Natural killer cell (primary cell): ENCODE data around the gene DMC1. TPM values are rescaled to one million over a fixed set of nuclear protein-coding genes. Genes with fewer than 3 reads are reported as not detected.

Source experiments
- ATAC-seq, 3 donors: fragments of 150-1000 bp in 2 of 3; fragments of 200-7000 bp in 1 of 3; cut with Tn5 transposase; 1 replicate in 1 of 3; 2 replicates in 2 of 3; pipeline ENCODE4 v1.10.0; 2021; ENCODE audit warnings: mild to moderate bottlenecking in 2 of 3, moderate library complexity in 2 of 3
- DNase-seq, 2 donors: peaks; one replicate each; pipeline versions ENCODE4 v3.0.0 to v3.0.0-alpha.2; 2013 to 2021; ENCODE audit warnings: mixed read lengths in 1 of 2
- H3K27ac ChIP-seq: one replicate; pipeline ENCODE4 v1.5.1; 2013; ENCODE audit warnings: mild to moderate bottlenecking, low read length
- H3K27me3 ChIP-seq: one replicate; pipeline ENCODE4 v1.6.1; 2013; ENCODE audit warnings: low read length; ENCODE audit not compliant: control insufficient read depth, insufficient read depth
- H3K36me3 ChIP-seq: one replicate; pipeline ENCODE4 v1.6.1; 2013; ENCODE audit warnings: low read length; ENCODE audit not compliant: control insufficient read depth, insufficient read depth
- H3K4me1 ChIP-seq: one replicate; pipeline ENCODE4 v1.6.1; 2013; ENCODE audit warnings: low read length; ENCODE audit not compliant: control insufficient read depth, insufficient read depth
- H3K4me3 ChIP-seq: one replicate; pipeline ENCODE4 v1.5.1; 2013; ENCODE audit warnings: low read length
- H3K9me3 ChIP-seq: one replicate; pipeline ENCODE4 v1.6.1; 2013; ENCODE audit warnings: low read length; ENCODE audit not compliant: control insufficient read depth, insufficient read depth
- H3K27ac Mint-ChIP-seq, 2 donors: one replicate each; pipeline ENCODE4 v1.8.0; 2022; ENCODE audit warnings: mild to moderate bottlenecking in 2 of 2, mixed read lengths in 2 of 2, moderate library complexity in 1 of 2
- H3K27me3 Mint-ChIP-seq, 2 donors: one replicate each; pipeline ENCODE4 v1.8.0; 2022; ENCODE audit warnings: low read depth in 2 of 2, mixed read lengths in 2 of 2
- H3K36me3 Mint-ChIP-seq: one replicate; pipeline ENCODE4 v1.8.0; 2022; ENCODE audit warnings: mixed read lengths
- H3K4me1 Mint-ChIP-seq, 2 donors: one replicate each; pipeline ENCODE4 v1.8.0; 2022; ENCODE audit warnings: mixed read lengths in 2 of 2
- H3K4me3 Mint-ChIP-seq: one replicate; pipeline ENCODE4 v1.8.0; 2022; ENCODE audit warnings: mild to moderate bottlenecking, moderate library complexity, mixed read lengths
- H3K9me3 Mint-ChIP-seq, 2 donors: one replicate each; pipeline ENCODE4 v1.8.0; 2022; ENCODE audit warnings: mixed read lengths in 2 of 2
- WGBS: methylation state at CpG from one replicate; pipeline ENCODE4 v1.1.7; 2013; ENCODE audit warnings: missing lambda C conversion rate; ENCODE audit not compliant: insufficient coverage; 5-methylcytosine and 5-hydroxymethylcytosine counted together
- intact Hi-C: fragments of 100-400 bp; cut with micrococcal nuclease; formaldehyde crosslinking; loops from one replicate; pipeline ENCODE4 v1.14.2; 2022
- total RNA-seq, 4 donors: library from RNA; stranded (reverse); fragments of 120-200 nt in 1 of 4; gene quantifications; one replicate each; pipeline versions ENCODE4 v1.2.3 to v1.2.4, GENCODE V29; 2013 to 2022
- TF ChIP-seq, protein P1 (sequence below): fragments of 200-600 bp; IDR thresholded peaks from one replicate; pipeline ENCODE4 v1.8.0; 2022; ENCODE audit warnings: antibody characterized with exemption

DMC1 gene
- total RNA-seq, 3 donors from 2014 or later (not counting 1 experiment from before 2014, with no cell fraction given), result 0.31 to 1.7 (median 0.63) TPM

- Histone ChIP-seq H3K4me1 (peaks cover 17% of the 10 kb centered on the region), H3K27ac (no peak overlapping the region), H3K36me3 (no peaks in the 10 kb centered on the region), H3K27me3 (no peaks in the 10 kb centered on the region), H3K4me3 (peak overlapping the region; percentile 19), H3K9me3 (no peaks in the 10 kb centered on the region)
- TF ChIP-seq, protein P1, sequence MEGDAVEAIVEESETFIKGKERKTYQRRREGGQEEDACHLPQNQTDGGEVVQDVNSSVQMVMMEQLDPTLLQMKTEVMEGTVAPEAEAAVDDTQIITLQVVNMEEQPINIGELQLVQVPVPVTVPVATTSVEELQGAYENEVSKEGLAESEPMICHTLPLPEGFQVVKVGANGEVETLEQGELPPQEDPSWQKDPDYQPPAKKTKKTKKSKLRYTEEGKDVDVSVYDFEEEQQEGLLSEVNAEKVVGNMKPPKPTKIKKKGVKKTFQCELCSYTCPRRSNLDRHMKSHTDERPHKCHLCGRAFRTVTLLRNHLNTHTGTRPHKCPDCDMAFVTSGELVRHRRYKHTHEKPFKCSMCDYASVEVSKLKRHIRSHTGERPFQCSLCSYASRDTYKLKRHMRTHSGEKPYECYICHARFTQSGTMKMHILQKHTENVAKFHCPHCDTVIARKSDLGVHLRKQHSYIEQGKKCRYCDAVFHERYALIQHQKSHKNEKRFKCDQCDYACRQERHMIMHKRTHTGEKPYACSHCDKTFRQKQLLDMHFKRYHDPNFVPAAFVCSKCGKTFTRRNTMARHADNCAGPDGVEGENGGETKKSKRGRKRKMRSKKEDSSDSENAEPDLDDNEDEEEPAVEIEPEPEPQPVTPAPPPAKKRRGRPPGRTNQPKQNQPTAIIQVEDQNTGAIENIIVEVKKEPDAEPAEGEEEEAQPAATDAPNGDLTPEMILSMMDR, result no peak
- Mint-ChIP-seq H3K9me3 (no peaks in the 10 kb centered on the region), H3K4me3 (peak overlapping the region; percentile 90), H3K36me3 (no peaks in the 10 kb centered on the region), H3K27me3 (no peaks in the 10 kb centered on the region), H3K27ac (peak overlapping the region in 1 of 2 donors; percentile 86), H3K4me1 (peaks cover 12 to 19% of the 10 kb centered on the region in 2 donors)
- intact Hi-C loops, result no loop called here
- DNase-seq, result peak in 1 of 2 donors; percentile 22
- no peak for ATAC-seq
- 39% methylated on average over 32 of the region's 32 CpGs for WGBS
Measured at GRCh38 chr22:38569181-38569971, 607 bp downstream of the DMC1 start.

DNA sequence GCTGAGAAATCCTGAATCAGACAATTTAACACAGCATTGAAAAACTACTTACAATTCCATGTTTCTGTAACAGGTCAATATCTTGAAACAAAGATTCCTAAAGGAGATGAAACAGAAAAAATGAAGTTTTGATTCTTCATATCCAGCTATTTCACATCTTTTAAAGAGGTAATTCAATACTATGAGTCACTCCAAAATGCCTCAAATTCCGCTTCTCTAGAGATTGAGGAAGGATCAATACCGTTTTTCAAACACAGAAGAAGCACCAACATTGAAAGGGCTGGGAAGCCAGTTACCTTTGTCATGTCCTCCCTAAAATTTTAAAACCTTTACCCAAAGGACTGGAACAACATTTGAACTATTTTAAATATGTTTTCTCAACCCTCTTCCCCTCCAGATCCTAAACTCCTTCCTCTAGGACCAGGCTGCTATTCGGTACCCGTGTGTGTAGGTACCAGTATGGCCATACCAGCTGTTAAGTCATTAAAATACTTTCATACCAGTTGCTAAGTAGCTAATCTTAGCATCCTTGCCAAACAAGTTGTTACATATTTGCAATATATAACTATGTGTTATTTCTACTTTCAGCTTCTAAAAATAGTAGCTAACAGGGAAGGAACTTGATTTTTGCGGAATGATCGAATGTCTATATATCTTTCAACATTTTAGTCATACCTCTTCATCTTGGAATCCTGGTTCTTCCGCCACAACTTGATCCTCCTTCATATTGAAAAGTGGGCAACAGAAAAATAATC is 2.3 kb downstream of the DMC1 start:
- peaks cover 12 to 19% of the 10 kb centered on the region in 2 donors for H3K4me1 Mint-ChIP-seq
- Histone ChIP-seq H3K27ac (no peak overlapping the region), H3K4me1 (peaks cover 17% of the 10 kb centered on the region), H3K9me3 (no peaks in the 10 kb centered on the region), H3K27me3 (no peaks in the 10 kb centered on the region), H3K4me3 (no peak overlapping the region), H3K36me3 (no peaks in the 10 kb centered on the region)
- peak overlapping the region; percentile 56 for H3K4me3 Mint-ChIP-seq
- intact Hi-C loops, result no loop called here
- DNase-seq (no peak), ATAC-seq (no peak)
- no peak overlapping the region for H3K27ac Mint-ChIP-seq
- TF ChIP-seq, protein P1, result no peak
- H3K9me3 Mint-ChIP-seq, result no peaks in the 10 kb centered on the region
- 90% methylated on average over 4 of the region's 7 CpGs for WGBS
- no peaks in the 10 kb centered on the region for H3K27me3 Mint-ChIP-seq
- no peaks in the 10 kb centered on the region for H3K36me3 Mint-ChIP-seq

GRCh38 chr22:38566726-38567504 is 3.1 kb downstream of the DMC1 start:
- peaks cover 12 to 19% of the 10 kb centered on the region in 2 donors for H3K4me1 Mint-ChIP-seq
- intact Hi-C loops, result no loop called here
- no peak overlapping the region for H3K27ac Mint-ChIP-seq
- Histone ChIP-seq H3K4me1 (peaks cover 17% of the 10 kb centered on the region), H3K27me3 (no peaks in the 10 kb centered on the region), H3K36me3 (no peaks in the 10 kb centered on the region), H3K9me3 (no peaks in the 10 kb centered on the region), H3K4me3 (no peak overlapping the region), H3K27ac (no peak overlapping the region)
- TF ChIP-seq, protein P1, result no peak
- no peaks in the 10 kb centered on the region for H3K36me3 Mint-ChIP-seq
- WGBS, result 92% methylated on average over 3 of the region's 3 CpGs
- no peaks in the 10 kb centered on the region for H3K27me3 Mint-ChIP-seq
- no peaks in the 10 kb centered on the region for H3K9me3 Mint-ChIP-seq
- DNase-seq (no peak), ATAC-seq (no peak)
- H3K4me3 Mint-ChIP-seq, result no peak overlapping the region
